HEK293 (cell line): ENCODE data around the gene TTC24.

Experiments
- CTCF ChIA-PET: fragments of 350-600 bp; formaldehyde crosslinking; extraction: SDS; loops from one replicate; lab custom pipeline; 2021; ENCODE audit warnings: antibody characterized with exemption; lab: Yijun Ruan, JAX
- POLR2A ChIA-PET: fragments of 300-600 bp; formaldehyde crosslinking; extraction: SDS; loops from one replicate; lab custom pipeline; 2020; ENCODE audit warnings: antibody characterized with exemption, inconsistent platforms; lab: Yijun Ruan, JAX
- H3K27ac ChIP-seq: fragments of 200-500 bp; sonication (Bioruptor generic); 2 replicates; pipeline ENCODE4 v1.5.1; 2014; ENCODE audit warnings: low read depth, low read length, control low read depth, inconsistent platforms; ENCODE audit errors: extremely low read depth
- H3K36me3 ChIP-seq, 2 experiments: fragments of 200-500 bp in 1 of 2; sonication (Bioruptor generic) in 1 of 2; 1 replicate in 1 of 2; 2 replicates in 1 of 2; pipeline ENCODE4 v1.5.1; 2014 to 2017; ENCODE audit warnings: inconsistent platforms in 2 of 2, low read length in 2 of 2; ENCODE audit not compliant: control insufficient read depth in 2 of 2, insufficient read depth in 1 of 2
- H3K4me1 ChIP-seq: fragments of 200-500 bp; sonication (Bioruptor generic); 2 replicates; pipeline ENCODE4 v1.5.1; 2014; ENCODE audit warnings: mild to moderate bottlenecking, low read length, inconsistent platforms; ENCODE audit not compliant: control insufficient read depth, insufficient read depth
- H3K4me3 ChIP-seq: 2 replicates; pipeline ENCODE4 v1.5.1; 2011; ENCODE audit warnings: low read depth, mild to moderate bottlenecking, control low read depth, low read length, moderate library complexity
- H3K9me3 ChIP-seq: fragments of 200-500 bp; sonication (Bioruptor generic); 2 replicates; pipeline ENCODE4 v1.5.1; 2014; ENCODE audit warnings: low read depth, low read length, inconsistent platforms; ENCODE audit not compliant: control insufficient read depth, insufficient read depth
- BCL11A ChIP-seq: fragments of 450-650 bp; formaldehyde crosslinking; IDR thresholded peaks from 2 replicates; pipeline ENCODE4 v1.5.1; 2016; ENCODE audit warnings: low read depth, missing biosample characterization, missing genetic modification characterization
- CTCF ChIP-seq: fragments of 450-650 bp; formaldehyde crosslinking; IDR thresholded peaks from 2 replicates; pipeline ENCODE4 v1.5.1; 2016; ENCODE audit warnings: missing biosample characterization, missing genetic modification characterization
- EGR2 ChIP-seq: fragments of 450-650 bp; formaldehyde crosslinking; IDR thresholded peaks from 2 replicates; pipeline ENCODE4 v1.5.1; 2016; ENCODE audit warnings: low read depth, missing biosample characterization, missing genetic modification characterization
- GLIS1 ChIP-seq: fragments of 450-650 bp; formaldehyde crosslinking; IDR thresholded peaks from 2 replicates; pipeline ENCODE4 v1.5.1; 2016; ENCODE audit warnings: missing biosample characterization, missing genetic modification characterization
- GLIS2 ChIP-seq: fragments of 450-650 bp; formaldehyde crosslinking; IDR thresholded peaks from 2 replicates; pipeline ENCODE4 v1.5.1; 2016; ENCODE audit warnings: missing biosample characterization, missing genetic modification characterization
- HIC1 ChIP-seq: fragments of 450-650 bp; formaldehyde crosslinking; IDR thresholded peaks from 2 replicates; pipeline ENCODE4 v1.5.1; 2016; ENCODE audit warnings: missing biosample characterization, missing genetic modification characterization
- IKZF3 ChIP-seq: fragments of 450-650 bp; IDR thresholded peaks from 2 replicates; pipeline ENCODE4 v1.5.0; 2018; ENCODE audit warnings: missing biosample characterization, mild to moderate bottlenecking, missing genetic modification characterization, moderate library complexity
- KLF16 ChIP-seq: fragments of 450-650 bp; formaldehyde crosslinking; IDR thresholded peaks from 2 replicates; pipeline ENCODE4 v1.5.1; 2017; ENCODE audit warnings: missing biosample characterization, missing genetic modification characterization
- MEIS1 ChIP-seq: sonication (generic); formaldehyde crosslinking; IDR thresholded peaks from 2 replicates; pipeline ENCODE4 v1.8.1; 2022; ENCODE audit warnings: missing genetic modification reagents, mild to moderate bottlenecking, borderline replicate concordance
- PBX3 ChIP-seq: sonication (generic); formaldehyde crosslinking; IDR thresholded peaks from 2 replicates; pipeline ENCODE4 v1.8.1; 2022; ENCODE audit warnings: mild to moderate bottlenecking, moderate library complexity, missing genetic modification reagents
- PRDM6 ChIP-seq: fragments of 450-650 bp; formaldehyde crosslinking; IDR thresholded peaks from 2 replicates; pipeline ENCODE4 v1.5.1; 2017; ENCODE audit warnings: missing biosample characterization, missing genetic modification characterization
- SCRT2 ChIP-seq: fragments of 450-650 bp; formaldehyde crosslinking; IDR thresholded peaks from 2 replicates; pipeline ENCODE4 v1.5.1; 2016; ENCODE audit warnings: missing biosample characterization, missing genetic modification characterization
- SETDB1 ChIP-seq: IDR thresholded peaks from one replicate; pipeline ENCODE4 v1.6.1; 2017; ENCODE audit warnings: mild to moderate bottlenecking, low read length, moderate library complexity, mixed read lengths; ENCODE audit not compliant: insufficient read length
- ZBTB26 ChIP-seq: fragments of 450-650 bp; formaldehyde crosslinking; optimal IDR thresholded peaks from 2 replicates; pipeline ENCODE3; 2016; ENCODE audit warnings: missing biosample characterization, mild to moderate bottlenecking, missing genetic modification characterization
- ZNF221 ChIP-seq: fragments of 450-650 bp; formaldehyde crosslinking; IDR thresholded peaks from 2 replicates; pipeline ENCODE4 v1.5.1; 2017; ENCODE audit warnings: missing biosample characterization, missing genetic modification characterization, borderline replicate concordance
- ZNF416 ChIP-seq: fragments of 450-650 bp; formaldehyde crosslinking; IDR thresholded peaks from 2 replicates; pipeline ENCODE4 v1.5.1; 2016; ENCODE audit warnings: missing biosample characterization, missing genetic modification characterization
- ZNF488 ChIP-seq: fragments of 450-650 bp; formaldehyde crosslinking; IDR thresholded peaks from 2 replicates; pipeline ENCODE4 v1.5.1; 2016; ENCODE audit warnings: missing biosample characterization, missing genetic modification characterization
- ZNF561 ChIP-seq: fragments of 450-650 bp; IDR thresholded peaks from 2 replicates; pipeline ENCODE4 v1.5.1; 2018; ENCODE audit warnings: missing biosample characterization, missing genetic modification characterization, borderline replicate concordance
- ZNF580 ChIP-seq: fragments of 450-650 bp; formaldehyde crosslinking; IDR thresholded peaks from 2 replicates; pipeline ENCODE4 v1.5.1; 2016; ENCODE audit warnings: missing biosample characterization, missing genetic modification characterization
- ZNF623 ChIP-seq: fragments of 450-650 bp; formaldehyde crosslinking; IDR thresholded peaks from 2 replicates; pipeline ENCODE4 v1.5.1; 2016; ENCODE audit warnings: missing biosample characterization, missing genetic modification characterization
- ZNF660 ChIP-seq: fragments of 450-650 bp; IDR thresholded peaks from 2 replicates; pipeline ENCODE4 v1.5.1; 2018; ENCODE audit warnings: missing biosample characterization, mild to moderate bottlenecking, missing genetic modification characterization
- ZNF747 ChIP-seq: fragments of 450-650 bp; formaldehyde crosslinking; IDR thresholded peaks from 2 replicates; pipeline ENCODE4 v1.5.1; 2016; ENCODE audit warnings: missing biosample characterization, missing genetic modification characterization
- ZSCAN23 ChIP-seq: fragments of 450-650 bp; formaldehyde crosslinking; IDR thresholded peaks from 2 replicates; pipeline ENCODE4 v1.5.1; 2016; ENCODE audit warnings: missing biosample characterization, missing genetic modification characterization

Gene TTC24

GRCh38 chr1:156623946-156624813 is 44.7 kb downstream of the TTC24 start (continued):
- peak; percentile 50; the same call in 1 of the 2 replicates for TF ChIP-seq CTCF (tag by site-specific recombination)
- TF ChIP-seq ZNF561 (tag by site-specific recombination): 0 out of 2 replicates have a peak, but pooled peaks have one; percentile 47
- peak; percentile 50; the same call in 1 of the 2 replicates for TF ChIP-seq ZNF660 (tag by site-specific recombination)
- no peak for TF ChIP-seq ZNF488 (tag by site-specific recombination)
- TF ChIP-seq MEIS1 (CRISPR knock-in tag): no peak
- TF ChIP-seq ZNF580: no peak
- TF ChIP-seq ZSCAN23 (tag by site-specific recombination): no peak
- TF ChIP-seq ZNF623 (tag by site-specific recombination): no peak

- Histone ChIP-seq H3K27ac (no peak overlapping the region; the same call in 1 of the 2 replicates), H3K4me1 (no peaks in the 10 kb centered on the region), H3K4me3 (peak overlapping the region; percentile 35), H3K36me3 (no peaks in the 10 kb centered on the region), H3K9me3 (no peaks in the 10 kb centered on the region)
- CTCF ChIA-PET: interaction anchor here (0.5 to 14.1 kb wide), 24 partner anchors 9 to 1170 kb away, joined by 3 to 294 read pairs (median 7); partner anchors contain the start of genes BCAN and NES
- POLR2A ChIA-PET: interaction anchor here (0.6 to 2.1 kb wide), 12 partner anchors 9 to 101 kb away, joined by 3 to 11 read pairs (median 5); partner anchors contain the start of gene CRABP2
- TF ChIP-seq ZNF221 (tag by site-specific recombination): no peak
- no peak; the same call in 1 of the 2 replicates for TF ChIP-seq KLF16
- TF ChIP-seq PRDM6 (tag by site-specific recombination): no peak
- peak; percentile 49; the same call in 1 of the 2 replicates for TF ChIP-seq IKZF3 (tag by site-specific recombination)
- no peak for TF ChIP-seq ZNF747 (tag by site-specific recombination)
- TF ChIP-seq PBX3: no peak
- peak; percentile 93 for TF ChIP-seq GLIS2 (tag by site-specific recombination)
- peak; percentile 64; the same call in 1 of the 2 replicates for TF ChIP-seq ZNF561 (tag by site-specific recombination)
- TF ChIP-seq ZNF416: no peak
- no peak for TF ChIP-seq SETDB1
- peak; percentile 60 for TF ChIP-seq ZBTB26 (tag by site-specific recombination)
- peak; percentile 95 for TF ChIP-seq GLIS1 (tag by site-specific recombination)
- no peak for TF ChIP-seq BCL11A
- TF ChIP-seq SCRT2: 0 out of 2 replicates have a peak, but pooled peaks have one; percentile 12
- TF ChIP-seq HIC1 (tag by site-specific recombination): peak; percentile 71; the same call in 1 of the 2 replicates
- TF ChIP-seq EGR2 (tag by site-specific recombination): peak; percentile 52; the same call in 1 of the 2 replicates
Observed at GRCh38 chr1:156624814-156625435, 45.4 kb downstream of the TTC24 start.
